GM18861 (cell line): ENCODE measurements around the gene ADK.
"Not testable (repeated sequence)": the region's sequence is repeated elsewhere in the genome, so short reads cannot be mapped to it uniquely, and the experiment has no call there.

Source experiments
- ATAC-seq: cut with Tn5 transposase; IDR thresholded peaks from one replicate; pipeline ENCODE4 v1.9.1; 2021; ENCODE audit not compliant: unreplicated experiment

Gene ADK

DNA sequence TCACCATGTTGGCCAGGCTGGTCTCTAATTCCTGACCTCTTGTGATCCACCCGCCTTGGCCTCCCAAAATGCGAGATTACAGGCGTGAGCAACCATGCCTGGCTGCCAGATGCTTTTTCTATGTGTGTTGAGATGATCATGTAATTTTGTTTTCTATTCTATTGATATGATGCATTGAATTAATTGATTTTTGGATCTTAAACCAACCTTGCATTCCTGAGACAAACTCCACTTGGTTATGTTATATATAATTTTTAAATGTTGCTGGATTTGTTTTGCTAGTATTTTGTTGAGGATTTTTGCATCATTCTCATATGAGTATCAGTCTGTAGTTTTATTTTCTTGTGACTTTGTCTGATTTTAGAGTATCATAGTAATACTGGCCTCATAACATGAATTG is 192.8 kb downstream of the ADK start:
- no peak for ATAC-seq

DNA sequence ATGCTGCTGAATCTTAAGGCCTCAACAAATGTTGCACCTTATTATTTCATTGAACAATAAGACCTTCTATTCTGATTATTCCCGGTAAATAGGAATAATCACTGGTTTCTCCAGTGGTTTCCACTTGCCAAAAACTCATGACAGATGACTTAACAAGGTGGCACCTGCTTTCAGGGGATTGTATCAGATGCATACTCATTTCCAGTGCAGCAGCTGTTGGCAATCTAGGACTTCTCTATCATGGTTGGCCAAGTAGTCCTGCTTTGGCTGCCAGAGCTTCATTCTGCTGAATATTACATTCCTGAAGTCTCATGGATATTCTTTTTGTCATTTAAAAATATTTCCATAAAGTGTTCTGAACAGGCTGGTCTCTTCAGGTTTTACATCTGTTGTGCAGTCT is 193.3 kb downstream of the ADK start:
- ATAC-seq: no peak

DNA sequence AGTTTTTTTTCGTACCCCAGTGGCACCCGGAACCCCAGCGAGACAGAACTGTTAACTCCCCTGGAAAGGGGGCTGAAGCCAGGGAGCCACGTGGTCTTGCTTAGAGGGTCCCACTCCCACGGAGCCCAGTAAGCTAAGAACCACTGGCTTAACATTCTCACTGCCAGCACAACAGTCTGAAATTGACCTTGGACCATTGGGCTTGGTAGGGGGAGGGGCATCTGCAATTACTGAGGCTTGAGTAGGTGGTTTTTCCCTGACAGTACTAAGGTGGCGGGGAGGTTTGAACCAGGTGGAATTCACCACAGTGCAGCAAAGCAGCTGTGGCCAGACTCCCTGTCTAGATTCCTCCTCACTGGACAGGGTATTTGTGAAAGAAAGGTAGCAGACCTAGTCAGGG is 196.5 kb downstream of the ADK start:
- ATAC-seq: no peak

DNA sequence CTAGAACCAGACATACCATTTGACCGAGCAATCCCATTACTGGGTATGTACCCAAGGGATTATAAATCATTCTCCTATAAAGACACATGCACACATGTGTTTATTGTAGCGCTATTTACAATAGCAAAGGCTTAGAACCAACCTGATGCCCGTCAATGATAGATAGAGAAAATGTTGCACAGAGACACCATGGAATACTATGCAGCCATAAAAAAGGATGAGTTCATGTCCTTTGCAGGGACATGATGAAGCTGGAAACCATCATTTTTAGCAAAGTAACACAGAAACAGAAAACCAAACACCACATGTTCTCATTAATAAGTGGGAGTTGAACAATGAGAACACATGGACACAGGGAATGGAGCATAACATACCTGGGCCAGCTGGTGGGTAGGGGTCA is 202.0 kb downstream of the ADK start:
- not testable (repeated sequence) for ATAC-seq

DNA sequence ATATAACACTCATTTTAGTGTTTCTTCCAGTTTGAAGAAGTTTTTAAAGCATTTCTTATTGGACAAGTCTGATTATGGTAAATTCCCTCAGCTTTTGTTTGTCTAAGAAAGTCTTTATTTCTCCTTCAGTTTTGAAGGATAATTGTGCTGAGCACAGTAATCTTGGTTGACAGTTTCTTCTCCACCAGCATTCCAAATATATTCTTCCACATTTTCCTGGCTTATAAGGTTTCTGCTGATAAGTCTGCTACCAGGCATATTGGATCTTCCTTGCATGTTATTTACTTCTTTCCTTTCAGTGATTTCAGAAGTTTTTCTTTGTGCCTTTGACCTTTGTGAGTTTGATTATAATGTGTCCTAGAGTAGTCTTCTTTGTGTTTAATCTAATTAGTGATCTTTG is 210.7 kb downstream of the ADK start:
- ATAC-seq: no peak

DNA sequence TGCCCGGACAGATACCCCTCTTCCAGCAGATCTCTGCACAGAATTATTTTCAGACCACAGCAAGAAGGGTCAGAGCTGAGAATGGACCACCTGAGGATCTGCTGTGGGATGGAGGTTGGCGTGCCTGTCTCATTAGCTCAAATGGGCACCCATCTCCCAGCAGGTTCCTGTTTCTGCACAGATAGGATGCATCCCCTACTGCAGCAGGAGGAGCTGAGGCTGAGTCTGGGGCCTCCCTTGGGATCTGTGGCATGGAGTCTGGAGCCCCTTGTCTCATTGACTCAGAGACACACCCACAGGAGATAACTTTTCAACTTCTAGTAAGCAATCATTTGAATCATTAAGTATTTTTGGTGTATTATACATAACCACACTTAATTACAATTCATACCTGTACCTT is 212.7 kb downstream of the ADK start:
- no peak for ATAC-seq

DNA sequence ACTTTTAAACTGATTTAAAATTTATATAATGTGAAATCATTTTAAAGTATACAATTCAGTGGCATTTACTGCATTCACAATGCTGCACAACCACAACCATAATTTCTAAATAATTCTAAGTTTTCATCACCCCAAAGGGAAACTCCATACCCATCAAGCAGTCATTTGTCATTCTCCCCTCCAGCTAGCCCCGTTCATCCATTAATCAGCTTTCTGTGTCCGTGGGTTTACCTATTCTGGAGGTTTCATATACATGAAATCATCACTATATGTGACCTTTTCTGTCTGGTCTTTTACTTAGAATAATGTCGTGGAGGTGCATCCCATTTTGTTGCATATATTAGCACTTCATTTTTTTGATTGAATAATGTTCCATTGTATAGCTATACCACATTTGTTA is 214.1 kb downstream of the ADK start:
- ATAC-seq: no peak

DNA sequence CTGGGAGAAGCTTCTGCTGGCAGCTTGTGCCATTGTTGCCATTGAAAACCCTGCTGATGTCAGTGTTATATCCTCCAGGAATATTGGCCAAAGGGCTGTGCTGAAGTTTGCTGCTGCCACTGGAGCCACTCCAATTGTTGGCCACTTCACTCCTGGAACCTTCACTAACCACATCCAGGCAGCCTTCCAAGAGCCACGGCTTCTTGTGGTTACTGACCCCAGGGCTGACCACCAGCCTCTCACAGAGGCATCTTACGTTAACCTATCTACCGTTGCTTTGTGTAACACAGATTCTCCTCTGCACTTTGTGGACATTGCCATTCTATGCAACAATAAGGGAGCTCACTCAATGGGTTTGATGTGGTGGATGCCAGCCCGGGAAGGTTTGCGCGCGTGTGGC is 220.7 kb downstream of the ADK start:
- ATAC-seq: no peak

DNA sequence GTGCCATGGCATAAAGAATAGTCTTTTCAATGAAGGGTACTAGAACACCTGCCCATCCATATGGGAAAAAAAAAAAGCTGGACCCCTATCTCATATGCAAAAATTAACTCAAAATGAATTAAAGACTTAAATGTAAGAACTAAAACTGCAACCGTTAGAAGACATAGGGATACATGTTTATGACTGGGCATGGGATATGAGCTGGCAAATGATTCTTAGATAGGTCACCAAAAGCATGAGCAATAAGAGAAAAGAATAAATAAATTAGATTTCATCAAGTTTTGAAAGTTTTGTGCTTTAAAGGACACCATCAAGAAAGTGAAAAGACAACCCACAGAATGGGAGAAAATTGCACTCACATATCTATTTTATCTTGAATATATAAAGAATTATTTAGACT is 222.0 kb downstream of the ADK start:
- no peak for ATAC-seq

DNA sequence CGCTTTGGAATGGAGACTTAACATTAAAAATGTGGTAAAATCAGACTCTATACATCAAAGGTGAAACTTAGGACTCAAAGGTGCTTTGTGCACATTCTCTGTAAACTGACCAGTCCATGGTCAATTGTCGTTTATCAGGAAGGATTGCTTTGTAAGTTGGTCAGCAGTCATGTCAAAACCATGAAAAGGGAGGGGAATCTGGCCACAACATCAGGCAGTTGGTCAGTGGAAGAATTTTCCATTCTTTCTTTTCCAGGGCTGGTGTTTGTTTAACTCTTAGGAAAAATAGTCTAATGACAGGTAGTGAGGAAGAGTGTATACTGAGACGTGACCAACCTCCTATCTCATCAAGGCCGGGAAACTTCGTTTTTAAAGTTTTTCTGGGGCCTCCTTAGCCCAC is 226.5 kb downstream of the ADK start:
- ATAC-seq: no peak

DNA sequence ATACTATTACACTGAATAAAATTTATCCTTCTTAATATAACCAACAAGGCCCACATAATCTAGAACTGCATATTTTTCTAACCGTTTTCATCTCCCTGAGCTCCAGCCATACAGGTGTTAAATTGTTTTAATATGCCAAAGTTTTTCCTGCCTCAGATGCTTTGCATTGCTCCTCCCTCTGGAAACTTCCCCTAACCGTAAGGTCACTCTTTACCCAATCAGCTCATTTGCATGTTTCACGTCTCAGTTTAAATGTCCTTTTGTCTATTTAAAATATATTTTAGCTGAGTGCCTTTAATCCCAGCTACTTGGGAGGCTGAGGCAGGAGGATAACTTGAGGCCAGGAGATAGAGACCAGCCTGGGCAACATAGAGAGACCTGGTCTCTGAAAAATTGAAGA is 228.5 kb downstream of the ADK start:
- no peak for ATAC-seq

DNA sequence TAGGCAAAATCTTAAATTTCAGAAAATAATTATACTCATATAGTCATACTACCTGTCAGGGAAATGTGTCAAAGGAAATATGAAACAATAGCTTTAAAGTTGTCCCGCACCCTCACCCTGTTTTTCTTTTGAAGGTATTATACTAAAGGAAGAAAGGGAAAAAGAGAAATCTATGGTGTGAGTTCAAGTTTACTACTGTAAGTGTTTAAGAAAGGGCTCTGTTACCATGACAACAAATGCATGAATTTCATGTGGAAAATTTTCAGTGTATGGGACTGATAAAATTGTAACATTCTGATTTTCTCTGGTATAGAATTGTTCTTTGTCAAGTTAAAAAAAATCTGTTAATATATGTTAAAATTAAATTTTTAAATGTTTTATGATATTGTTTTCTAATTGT is 229.8 kb downstream of the ADK start:
- no peak for ATAC-seq

DNA sequence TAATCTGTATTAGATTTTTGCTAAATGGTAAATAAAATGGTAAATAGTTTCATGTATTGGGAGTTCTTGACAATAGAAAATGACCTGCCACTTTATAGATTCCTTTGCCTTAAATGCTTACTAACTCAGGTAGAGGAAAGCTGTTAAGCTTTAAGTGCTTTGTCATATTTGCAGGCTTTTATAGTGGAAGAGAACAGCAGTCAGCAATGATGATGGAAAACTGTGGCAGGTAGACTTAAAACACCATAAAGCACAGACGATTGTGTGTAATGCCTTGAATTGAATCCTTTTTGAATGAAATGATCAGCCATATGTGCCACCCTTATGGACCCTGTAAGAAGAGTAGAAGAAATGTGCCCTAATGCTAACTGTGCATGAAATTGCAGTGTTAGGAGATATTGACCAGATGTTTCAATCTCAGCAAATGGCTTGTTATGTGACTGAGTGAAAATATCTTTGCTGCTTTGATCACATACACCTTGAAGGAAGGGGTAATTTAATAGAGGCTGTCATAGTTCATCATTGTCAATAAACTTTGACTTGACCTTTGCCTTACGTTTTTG is 230.4 kb downstream of the ADK start:
- ATAC-seq: no peak

DNA sequence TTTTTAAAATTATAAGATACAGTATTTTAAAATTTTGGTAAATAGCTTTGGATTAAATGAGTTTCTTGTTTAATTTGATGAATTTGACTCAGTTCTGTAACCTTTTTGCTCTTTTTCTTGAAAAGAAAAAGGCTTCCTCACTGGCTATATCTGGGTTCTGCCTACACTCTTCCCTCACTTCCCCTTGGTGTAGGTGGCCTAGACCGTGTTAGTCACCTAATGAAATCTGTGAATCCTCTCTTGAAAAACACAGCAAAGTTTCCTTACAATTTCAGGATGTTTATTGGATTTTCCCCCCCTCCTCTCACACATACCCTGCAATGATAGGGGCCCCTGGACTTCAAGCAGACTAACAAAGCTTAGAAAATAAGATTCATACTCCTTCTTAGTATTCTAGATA is 231.6 kb downstream of the ADK start:
- ATAC-seq: no peak

DNA sequence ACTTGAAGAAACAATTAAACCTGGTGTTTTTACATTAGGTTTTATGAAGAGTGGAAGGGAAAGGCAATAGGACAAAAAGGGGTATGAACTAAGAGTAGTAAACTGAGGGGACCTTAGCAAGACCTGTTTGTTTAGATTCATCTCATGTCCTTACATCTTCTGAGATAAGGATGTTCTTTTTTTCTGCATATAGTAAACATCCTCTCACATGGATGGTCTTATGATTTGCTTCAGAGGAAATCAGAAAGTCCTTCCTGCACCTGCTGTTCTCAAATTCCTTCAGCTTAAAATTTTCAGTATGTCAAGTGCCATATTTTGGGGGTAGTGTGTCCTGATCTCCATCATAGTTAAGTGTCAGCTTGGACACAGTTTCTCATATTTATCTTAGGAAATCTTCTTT is 232.6 kb downstream of the ADK start:
- no peak for ATAC-seq

DNA sequence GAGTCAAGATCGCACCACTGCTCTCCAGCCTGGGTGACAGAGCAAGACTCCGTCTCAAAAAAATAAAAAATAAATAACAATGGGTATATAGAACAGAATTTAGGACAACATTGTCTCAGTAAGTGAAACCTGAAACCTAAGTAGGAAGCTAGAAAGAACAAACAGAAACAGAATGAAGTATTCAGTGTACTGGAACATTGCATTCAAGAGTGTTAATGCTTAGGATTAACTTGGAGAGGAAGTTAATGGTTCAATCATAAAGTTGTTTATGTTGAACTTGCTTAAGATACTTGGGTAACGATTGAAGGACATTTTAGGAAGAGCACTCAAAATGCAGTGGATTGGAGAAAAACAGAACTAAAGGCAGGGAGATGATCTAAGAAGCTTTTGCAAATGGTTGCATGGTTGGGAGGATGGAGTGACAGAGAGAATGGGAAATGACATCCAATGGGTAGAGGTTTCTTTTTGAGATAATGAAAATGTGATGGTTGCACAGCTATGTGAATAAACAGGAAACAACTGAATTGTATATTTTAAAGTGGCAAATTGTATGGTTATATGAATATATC is 233.7 kb downstream of the ADK start:
- no peak for ATAC-seq

DNA sequence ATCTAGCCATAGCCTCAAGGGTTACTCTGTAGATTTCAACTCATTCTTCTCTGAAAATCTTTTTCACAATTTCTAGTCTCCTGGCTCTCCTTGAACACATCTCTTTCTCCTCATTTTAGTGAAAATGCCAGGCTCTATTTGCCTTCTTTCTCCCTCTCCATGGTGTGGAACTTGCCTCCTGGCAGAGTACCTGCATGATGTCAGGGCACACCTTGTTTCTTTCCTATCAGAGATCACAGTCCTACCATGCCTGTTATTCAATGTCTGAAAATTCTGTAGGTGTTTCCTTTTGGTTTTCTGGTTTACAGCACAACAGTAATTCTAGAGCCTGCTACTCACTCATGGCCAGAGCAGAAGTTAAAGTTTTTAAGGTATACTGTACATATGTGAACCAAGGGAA is 237.8 kb downstream of the ADK start:
- no peak for ATAC-seq

DNA sequence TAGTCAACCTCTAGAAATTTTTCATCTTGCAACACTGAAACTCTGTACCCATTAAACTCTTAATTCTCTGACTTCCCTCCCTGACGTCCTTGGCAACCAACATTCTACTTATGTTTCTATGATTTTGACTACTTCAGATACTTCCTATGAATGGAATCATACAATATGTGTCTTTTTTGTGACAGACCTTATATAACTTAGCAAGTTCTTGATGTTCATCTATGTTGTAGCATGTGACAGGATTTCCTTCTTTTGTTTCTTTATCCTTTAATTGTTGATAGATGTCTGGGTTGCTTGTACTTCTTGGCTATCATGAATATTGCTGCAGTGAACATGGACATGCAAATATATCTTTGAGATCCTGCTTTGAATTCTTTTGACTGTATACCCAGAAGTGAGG is 240.8 kb downstream of the ADK start:
- no peak for ATAC-seq

DNA sequence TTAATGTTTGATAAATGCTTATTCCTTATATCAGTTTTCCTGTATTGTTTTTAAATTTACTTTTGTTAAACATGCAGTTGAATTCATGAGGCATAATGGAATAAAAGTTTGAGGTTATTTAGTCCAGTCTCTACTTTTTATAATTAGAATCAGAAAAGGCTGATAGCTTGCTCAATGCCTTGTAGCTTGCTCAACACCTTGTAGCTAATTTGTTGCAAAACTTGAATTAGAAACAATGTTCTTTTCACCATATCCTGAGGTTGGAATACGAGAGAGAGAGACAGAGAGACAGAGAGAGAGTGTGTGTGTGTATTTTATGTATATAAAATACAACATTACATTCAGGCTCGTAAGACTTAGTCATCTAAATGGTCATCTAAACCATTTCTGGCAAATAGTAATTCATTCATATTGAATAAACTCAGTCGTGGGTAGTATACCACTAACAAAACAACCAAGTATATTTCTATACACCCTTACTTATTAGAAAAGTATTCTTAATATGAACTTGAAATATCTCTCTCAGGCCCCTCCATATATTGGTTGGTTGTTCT is 243.5 kb downstream of the ADK start:
- ATAC-seq: no peak

DNA sequence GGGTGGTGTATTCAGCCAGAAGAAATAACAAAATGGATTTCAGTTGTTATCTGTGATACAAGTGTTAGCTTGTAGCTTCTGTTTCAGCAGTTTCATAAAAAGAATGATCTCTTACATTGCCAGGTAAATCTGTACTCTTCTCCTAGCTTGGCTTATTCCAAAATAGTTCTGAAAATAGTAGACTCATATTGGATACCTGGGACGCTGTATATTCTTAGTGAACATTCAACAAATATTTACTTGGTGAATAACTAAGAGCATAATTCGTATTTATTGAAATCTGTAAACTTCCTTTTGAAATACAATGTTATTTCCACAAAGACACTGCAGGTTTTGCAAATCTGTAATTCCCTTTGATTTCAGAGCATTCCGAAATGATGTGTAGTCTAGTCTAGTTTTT is 249.2 kb downstream of the ADK start:
- ATAC-seq: no peak

DNA sequence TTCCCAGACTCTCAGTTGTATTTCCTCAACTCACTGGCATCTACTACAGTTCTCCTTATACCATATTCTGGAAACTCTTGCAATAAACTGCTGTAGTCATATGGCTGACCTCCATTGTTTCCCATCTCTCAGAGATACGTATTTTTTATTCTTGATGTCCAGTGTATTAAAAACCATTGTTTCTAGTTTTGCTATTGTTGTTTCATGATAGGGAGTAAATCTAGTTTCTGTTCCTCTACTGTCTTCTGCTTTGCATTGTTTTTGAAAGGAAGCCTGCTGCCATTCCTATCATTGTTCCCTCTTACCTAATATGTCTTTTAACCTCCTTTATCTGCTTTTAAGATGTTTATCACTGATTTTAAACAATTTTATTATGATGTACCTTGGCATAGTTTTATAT is 255.0 kb downstream of the ADK start:
- ATAC-seq: no peak

DNA sequence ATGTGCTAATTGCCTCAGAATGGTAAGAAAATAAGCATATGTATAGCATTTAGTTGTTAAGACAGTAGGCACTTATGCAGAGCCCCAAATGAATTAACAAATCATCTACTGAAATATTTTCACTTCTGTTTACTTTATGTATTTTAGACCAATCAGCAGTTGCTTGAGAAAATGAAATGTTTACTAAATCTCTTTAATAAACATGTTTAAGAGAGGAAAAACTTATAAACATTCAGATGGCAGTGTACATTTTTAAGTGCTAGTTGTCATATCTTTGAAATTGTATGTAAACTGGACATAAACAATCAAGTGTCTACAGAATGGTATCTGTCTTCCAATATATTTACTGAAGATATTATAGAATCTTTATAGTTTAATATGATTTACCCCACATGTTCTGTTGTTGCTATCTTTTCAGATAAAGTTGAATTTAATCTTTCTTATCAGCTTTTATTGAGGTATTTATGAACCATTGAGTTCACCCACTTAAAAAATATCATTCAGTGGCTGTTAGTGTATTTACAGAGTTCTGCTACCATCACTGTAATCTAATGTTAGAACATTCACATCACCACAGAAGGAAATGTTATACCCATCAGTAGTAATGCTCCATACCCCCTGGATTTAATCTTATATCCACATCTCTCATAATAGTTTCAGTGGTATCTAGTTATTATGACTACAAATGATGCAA is 264.3 kb downstream of the ADK start:
- ATAC-seq: no peak

DNA sequence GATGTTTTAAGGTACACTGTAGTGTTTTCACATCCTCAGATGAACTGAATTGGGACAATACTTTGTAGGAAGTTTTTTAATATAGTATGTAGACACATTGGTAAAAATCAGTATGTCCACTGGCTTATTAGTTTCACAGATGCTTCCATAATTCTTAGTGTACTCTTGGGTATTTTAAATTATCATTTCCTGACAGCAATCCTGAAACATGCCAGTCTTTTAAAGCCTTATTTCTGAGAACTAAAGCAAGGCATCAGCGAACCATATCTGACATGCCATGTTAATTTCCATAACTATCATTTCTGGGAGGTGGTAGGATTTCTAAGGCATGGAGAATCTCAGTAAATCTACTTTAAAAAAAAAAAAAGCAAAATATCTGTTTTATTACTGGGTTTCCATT is 266.4 kb downstream of the ADK start:
- no peak for ATAC-seq
